ENCODE measurements around the gene SPOCK3.
"Not testable (repeated sequence)": the region's sequence is repeated elsewhere in the genome, so short reads cannot be mapped to it uniquely, and the experiment has no call there.

Gene SPOCK3

DNA sequence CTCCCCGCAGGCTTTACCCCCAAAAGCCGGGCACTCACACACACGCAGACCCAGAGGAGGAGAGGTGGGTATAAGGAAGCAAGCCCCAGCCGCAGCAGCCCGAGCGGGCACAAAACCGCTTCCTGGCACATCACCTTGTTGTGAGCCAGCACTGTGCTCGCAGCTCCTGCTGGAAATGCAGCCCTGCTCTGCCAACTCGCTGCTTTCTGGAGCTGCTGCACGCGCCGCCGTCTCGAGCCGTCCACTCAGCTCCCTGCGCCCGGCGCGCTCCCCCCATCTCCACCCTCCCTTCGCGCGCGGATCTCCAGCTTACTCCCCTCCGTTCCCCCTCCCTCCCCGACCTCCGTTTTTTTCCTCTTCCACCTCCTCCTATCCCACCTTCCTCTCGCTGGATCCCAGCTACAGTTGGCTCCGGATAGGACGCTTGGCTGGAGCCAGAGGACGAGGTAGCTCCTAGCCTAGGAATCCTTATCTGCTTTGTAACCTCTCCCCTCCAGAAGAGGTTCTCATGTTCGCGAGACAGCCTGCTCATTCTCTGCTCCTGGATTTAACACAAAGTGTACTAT lies at the start of gene SPOCK3:
SPOCK3 (minus strand) TSS at position 179 of the 566 bp plus-strand sequence.
- DNase-seq: peak; percentile 48

DNA sequence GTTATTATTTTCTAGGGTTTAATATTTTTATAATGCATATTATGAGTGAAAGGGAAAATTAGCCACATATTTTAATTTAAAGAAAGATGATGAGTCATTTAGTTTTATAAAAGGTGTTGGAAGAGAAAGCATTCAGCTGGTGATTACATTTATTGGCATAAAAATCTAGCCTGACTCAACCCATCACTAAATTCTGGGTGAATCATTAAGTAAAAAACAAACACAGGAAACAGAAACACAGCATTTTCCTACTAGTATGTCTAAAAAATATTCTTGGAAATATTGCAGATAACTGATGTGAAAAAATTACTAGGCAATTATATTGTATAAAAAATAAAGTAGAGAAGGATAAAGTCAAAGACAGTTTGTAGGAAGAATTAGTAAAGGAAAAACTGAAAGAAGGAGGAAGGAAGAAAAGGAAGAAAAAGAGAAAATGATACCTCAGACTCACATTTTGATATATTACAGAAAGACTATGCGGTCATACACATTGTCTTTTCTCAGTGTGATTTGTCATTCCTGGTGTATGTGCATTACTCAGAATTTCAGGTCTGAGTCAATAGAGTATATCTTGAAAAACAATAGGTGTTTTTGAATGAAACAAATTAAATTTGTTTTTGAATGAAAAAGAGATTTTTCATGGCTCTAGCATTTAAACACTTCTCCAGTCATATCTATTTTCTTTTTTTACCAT lies 48.0 kb upstream of the SPOCK3 start:
- DNase-seq: no peak

DNA sequence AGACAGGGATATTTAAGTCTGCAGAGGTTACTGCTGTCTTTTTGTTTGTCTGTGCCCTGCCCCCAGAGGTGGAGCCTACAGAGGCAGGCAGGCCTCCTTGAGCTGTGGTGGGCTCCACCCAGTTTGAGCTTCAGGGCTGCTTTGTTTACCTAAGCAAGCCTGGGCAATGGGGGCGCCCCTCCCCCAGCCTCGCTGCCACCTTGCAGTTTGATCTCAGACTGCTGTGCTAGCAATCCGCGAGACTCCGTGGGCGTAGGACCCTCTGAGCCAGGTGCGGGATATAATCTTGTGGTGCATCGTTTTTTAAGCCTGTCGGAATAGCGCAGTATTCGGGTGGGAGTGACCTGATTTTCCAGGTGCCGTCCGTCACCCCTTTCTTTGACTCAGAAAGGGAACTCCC lies 47.3 kb upstream of the SPOCK3 start:
- not testable (repeated sequence) for DNase-seq

DNA sequence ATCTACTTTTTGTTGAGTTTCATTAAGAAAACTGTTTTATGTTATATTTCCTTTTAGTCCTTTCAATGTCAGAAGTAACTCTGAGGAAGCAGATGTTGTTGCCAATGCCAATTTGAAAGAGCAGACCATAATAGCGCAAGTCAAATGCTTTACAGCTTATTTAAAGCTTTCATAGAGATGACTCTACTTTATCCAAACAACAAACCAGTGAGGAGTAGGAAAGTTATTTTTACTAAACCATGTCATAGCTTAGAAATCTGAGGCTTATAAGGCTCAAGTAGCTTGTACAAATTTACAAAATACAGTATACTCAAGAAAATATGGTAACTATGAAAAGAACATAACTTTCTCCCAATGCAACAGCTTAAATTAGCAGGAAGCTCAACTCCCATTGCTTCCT lies 40.1 kb upstream of the SPOCK3 start:
- no peak for DNase-seq

DNA sequence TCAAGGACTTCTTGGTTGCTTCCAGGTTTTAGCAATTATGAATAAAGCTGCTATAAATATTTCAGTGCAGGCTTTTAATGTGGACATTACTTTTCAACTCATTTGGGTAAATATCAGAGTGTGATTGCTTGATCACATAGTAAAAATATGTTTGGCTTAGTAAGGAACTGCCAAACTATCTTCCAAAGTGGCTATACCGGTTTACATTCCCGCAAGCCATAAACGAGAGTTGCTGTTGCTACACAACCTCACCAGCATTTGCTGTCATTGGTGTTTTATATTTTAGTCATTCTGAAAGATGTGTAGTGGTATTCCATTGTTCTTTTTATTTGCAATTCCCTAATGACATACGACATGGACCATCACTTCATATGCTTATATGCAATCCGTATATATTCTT lies 30.9 kb upstream of the SPOCK3 start:
- no peak for DNase-seq

DNA sequence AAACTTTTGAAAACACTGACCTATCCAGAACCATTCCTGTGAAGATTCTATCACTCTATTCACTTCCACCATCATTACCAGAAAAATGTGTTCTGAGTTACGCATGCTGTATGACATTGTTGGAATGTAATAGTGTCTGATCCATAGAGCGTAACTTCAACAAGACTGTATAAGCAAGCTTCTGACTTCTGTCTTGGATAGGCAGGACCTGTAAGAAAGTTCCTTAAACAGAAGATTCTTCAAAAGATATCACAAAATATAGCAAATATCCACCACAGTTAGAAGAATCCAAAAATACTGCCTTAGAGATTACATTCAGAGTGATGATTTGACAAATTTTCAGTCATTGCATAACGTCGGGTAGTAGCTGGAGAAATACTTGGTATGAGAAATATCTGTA lies 14.0 kb upstream of the SPOCK3 start:
- DNase-seq: no peak

DNA sequence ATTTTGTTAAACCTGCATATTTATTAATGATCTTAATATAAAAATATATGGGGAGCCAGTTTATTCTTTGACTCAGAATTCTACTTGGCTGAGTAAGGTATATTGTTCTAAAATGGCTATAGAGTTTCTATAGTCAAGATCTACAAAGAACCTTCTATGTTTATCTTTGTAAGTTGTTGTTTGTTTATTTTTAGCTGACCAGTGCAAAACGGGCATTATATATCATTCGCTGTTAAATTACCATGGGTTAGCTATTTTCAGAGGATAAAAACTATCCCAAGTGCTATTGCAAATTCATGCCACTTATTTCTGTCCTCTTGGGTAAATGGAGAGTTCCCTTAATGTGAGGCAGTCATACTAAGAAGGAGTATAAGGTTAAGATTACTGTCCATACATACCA lies 5.3 kb upstream of the SPOCK3 start:
- no peak for DNase-seq

DNA sequence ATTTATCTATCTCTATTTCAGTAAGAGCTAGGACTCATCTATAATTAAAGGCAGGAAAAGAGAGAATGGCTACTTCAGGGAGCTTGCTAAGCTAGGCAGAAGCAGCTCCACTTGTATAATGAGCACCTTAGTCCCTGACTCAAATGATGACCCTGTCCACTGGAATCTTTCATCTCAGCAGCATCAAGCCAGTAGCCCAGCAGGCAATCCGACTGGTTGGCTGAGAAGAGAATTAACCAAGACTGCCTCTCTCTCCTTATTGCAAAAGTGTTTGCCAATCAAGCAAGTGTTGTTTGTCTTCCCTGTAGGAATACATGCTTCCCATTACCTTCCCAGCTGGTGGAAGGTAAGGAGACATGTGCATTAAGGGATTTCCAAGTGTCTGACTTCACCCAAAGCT lies 3.9 kb upstream of the SPOCK3 start:
- DNase-seq: no peak

DNA sequence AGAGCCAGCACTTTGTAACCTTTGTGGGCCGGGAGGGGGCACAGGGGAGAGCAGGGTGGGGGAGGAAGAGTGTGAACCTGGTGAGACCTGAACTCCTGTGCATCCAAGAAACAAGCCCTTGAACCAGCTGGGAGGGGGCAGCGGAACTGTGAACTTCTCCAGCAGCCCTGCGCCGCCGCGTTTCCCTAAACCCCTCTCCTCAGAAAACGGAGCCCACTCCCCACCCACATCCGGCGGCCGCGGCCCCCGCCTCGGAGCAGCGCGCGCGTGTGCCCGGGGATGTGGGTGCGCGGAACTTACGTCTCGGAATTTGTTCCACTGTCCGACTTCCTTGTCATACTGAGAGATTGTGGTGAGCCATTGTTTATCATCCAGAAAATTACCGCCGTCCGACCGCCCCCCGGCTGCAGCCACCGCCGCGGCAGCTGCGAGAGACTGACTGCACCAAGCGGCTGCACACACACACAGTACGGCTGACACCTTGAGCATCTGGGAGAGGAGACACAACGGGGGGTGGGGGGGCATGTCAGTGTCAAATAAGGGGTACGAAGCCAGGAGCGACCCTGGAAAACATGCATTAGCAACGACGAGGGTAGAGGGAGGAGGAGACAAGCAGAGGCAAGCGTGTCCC lies 494 bp downstream of the SPOCK3 start:
- DNase-seq: no peak

DNA sequence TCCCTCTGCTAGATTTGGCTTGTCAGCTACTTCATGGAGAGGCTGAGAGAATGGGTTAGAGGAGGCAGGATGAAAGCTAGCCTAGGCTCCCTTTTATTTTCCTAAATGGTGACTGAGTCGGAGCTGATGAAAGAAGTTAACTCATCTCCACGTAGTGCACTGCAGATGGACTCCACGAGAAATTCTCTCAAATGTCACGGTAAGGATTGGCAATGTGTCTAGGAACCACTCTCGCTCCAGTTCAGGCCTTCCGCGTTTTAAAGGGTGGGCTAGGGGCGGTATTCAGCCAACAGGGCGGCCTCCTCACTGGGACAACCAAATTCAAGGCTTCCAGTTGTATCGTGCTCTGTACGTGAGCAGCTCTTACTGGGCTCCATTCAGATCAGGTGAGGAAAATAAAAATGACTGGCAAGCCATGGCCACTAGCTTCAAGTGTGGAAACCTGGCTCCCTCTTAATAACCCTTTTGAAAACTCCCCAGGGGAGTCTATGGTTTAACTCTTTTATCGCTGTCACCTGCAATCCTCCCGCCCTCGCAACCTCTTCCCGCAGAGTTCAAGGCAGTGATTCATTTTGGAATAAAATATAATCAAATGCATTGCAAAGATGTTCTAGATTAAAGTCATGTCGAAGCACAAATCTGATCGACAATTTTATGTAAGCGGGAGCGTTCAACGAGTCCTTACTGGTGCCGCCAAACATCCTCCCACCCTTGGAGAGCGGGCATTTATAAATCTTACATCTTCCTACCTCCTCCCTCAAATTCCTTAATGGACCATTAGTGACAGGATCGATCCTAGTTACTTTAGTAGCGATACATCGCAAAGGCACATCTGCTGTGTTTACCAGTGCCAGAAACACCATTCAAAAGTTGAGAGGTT lies 1.2 kb downstream of the SPOCK3 start:
- DNase-seq: peak; percentile 57

DNA sequence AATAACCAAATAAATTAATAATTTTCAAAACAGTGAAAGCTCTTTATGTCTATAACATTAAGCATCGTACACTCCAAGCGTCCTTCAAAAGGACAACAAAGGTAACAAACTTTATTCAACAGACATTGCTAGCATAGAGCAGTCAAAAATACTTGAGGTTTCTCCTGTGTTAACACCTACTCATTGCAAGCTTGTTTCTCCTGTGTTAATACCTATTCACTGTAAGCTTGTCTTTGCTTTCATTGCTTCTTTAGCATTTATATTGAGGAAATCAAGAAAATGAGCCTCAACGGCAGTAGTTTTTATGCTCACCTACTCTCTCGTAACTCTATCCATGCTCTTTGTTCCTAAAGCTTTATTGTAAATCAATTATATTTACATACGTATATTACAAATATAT lies 3.5 kb downstream of the SPOCK3 start:
- no peak for DNase-seq

DNA sequence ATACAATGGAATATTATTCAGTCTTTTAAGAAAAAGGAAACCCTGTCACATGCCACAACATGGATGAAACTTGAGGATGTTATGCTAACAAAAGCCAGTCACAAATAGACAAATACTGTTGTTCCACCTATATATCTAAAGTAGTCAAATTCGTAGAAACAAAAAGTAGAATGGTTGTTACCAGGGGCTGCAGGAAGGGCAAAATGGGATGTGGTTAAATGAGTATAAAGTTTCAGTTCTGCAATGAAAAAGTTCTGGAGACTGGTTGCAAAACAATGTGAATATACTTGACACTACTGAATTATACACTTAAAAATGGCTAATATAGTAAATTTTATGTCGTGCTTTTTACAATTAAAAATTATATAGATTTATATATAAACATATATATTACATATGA lies 12.2 kb downstream of the SPOCK3 start:
- DNase-seq: no peak

DNA sequence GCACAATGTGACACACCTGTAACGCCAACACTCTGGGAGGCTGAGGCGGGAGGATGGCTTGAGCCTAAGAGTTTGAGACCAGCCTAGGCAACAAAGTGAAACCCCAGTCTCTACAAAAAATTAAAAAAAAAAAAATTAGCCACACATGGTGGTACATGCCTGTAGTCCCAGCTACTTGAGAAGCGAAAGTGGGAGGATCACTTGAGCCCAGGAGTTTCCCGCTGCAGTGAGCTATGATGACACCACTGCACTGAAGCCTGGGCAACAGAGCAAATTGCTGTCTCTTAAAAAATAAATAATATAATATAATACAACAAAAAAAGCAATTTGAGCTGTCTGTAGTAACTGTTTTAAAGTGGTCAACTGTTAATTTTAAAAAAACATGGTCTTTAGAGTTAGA lies 13.2 kb downstream of the SPOCK3 start:
- DNase-seq: no peak

DNA sequence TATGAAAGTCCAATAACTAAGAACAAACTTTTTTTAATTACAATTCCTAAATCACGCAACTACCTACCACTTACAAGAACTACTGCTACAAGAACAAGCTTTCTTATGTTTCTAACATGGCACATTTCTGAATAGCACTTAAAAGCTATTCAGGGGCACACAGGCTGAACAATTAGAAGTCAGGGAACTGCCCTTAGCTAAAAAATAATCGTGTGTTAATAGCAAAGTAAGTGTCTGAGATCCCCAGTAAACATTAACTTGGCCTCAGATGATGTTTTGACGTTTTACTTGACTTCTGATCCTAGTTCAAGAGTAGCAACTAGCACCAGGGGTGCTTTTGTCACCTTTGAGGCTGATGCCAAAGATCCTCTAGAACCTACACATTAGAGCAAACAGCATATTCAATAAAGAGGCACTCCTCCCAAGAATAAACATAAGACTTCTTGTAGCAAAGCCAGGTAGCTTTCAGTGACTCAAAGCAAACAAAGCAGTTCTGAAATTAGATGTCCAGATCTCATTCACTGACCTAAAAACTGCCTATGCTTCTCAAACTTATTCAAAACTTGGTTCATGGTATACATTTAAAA lies 16.2 kb downstream of the SPOCK3 start:
- peak; percentile 49 for DNase-seq

DNA sequence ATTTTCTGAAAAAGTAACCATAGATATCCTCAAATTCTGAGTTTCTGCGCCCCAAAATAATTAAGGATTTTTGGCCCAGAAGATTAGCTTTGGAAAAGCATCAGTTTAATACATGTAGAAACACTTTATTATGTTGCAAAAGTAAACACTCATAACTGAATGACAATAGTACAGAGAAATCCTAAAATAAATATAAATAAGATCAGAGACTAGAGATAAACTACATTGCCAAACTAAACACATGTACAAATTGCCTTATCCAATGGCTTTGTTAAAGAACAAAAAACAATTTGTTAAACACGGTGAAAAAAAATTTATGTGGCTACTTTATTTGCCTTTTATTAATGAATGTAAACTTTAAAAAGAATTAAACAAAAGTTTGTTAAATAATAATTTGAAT lies 17.5 kb downstream of the SPOCK3 start:
- no peak for DNase-seq

DNA sequence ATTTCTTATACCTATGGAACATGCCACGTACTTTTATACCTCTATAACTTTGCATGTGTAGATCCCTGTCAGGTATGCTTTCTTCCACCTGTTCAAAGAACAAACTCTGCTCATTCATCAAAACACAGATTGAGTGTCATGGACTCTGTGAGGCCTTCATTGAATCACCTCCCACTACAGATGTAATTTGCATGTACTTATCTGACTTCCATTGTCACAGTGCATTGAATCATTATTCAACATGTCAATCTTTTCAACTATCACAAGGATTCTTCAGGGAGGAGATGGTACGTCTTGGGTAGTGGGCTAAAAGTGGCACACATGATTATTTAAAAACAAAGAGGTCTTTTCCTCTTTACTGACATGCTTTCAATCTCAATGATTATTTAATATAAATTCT lies 24.1 kb downstream of the SPOCK3 start:
- DNase-seq: no peak

DNA sequence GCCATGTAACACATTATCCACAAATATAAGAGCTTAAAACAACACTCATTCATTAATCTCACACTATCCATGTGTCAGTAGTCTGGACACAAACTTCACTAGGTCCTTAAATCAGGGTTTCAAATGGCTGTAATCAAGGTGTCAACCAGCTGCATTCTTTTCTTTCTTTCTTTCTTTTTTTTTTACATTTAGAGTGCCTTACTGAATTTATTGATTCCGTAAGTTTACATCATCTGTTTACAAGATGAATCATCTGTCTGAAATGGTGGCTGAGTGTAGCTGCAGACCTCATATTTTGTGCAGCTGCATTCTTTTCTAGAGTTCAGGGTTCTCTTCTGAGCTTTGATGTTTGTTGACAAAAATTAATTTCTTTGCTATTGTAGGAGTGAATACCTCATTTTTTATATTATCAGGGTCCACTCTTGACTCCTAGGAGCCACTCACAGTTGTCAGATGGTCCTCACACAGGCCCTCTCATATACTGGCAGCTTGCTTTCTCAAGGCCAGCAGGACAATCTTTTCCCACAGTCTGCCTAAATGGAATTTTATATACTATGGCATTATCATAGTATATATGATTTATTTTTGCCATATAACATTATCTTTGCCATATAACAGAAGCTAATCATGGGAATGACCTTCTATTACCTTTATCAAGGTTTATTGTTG lies 37.8 kb downstream of the SPOCK3 start:
- DNase-seq: no peak

DNA sequence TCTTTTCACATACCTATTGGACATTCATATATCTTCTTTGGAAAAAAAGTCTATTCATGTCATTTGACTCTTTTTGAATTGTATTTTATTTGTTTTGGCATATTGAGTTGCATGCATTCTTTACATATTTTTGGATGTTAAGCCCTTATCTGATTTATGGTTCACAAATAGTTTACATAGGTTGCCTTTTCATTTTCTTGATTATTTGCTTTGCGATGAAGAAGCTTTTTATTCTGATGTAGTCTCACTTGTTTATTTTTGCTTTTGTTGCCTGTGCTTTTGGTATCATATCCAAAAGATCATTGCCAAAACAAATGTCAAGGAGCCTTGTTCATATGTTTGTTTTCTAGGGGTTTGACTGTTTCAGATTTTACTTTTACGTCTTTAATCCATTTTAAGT lies 43.9 kb downstream of the SPOCK3 start:
- DNase-seq: no peak

DNA sequence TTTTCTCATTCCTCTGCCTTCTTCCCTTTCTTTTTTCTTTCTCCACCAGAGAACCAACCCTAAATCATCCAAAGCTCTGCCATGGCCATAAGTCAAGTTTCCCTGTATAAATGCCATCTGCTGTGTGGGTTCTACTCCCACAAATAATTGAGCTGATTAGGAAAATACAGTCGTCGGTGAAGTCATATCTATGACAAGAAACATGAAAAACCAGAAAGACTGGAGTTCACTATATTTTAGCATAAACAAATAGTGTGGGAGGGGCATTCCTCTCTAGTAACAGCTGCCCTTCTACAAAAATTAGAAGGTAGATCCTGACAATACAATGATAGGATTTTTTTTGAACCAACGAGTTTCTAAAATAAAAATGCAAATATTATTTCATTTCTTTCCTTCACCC lies 48.8 kb downstream of the SPOCK3 start:
- DNase-seq: no peak

DNA sequence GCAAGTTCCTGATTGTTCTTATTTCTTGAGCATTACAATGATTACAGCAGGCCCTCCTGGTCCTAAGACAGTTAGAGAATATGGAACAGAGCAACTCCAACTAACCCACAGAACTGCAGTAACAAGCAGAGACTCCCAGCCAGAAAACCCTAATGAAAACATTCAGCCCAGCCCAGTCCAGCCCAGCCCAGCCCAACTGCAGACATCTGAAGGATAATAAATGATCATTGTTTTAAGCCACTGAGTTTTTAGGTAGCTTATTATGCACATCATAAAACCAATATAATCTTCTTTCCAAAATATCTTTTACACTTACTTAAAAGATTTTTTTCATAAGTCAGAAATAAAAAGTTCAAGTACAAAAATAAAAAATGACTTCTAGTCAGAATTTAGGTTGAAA lies 51.3 kb downstream of the SPOCK3 start:
- DNase-seq: no peak

DNA sequence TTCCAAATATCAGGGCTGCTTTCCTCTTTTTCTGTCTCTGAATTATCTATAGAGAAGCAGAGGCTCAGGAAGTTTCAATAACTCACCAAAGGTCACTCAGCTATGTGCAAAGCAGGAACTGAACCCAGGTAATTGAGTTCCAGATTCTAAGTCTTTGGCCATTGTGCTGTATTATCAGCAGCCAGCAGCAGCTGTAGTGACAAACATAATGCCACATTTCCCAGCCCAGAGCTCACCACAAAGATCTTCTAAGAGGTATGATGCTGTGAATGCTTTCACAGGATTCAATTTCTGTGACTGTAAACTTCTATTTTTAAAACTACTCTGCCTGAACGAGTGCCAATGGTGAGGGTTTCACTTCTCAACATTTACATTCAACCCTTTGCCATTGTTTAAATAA lies 56.4 kb downstream of the SPOCK3 start:
- DNase-seq: no peak

DNA sequence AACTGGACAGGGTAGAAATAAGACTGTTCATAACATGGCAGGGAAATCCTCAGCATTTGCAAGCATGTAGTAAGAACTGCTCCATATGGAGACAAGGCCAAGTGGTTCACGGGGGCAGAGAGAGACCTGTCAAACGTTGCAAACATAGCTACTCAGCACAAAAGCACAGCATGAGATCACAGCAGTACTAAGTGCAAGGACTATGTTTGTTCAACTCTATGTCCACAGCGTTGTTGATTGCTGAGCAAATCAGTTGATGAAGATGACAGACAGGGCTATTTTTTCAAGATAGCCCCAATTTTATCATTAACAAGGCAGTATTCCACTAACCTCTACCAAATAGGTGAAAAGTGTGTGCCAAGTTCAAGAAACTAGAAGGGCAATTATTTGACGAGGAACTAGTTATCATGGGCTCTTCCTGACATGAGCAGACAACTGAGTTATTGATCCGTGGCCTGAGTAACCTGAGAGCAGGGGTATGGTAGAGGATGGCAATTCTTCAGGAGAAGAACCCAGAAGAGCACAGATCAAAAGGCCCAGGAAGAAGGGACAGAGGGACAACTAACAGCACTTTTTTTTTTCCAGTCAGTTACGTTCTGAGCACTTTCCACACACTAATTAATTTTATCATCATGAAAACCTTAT lies 57.4 kb downstream of the SPOCK3 start:
- peak; percentile 91 for DNase-seq
